22Rv1 (cell line): ENCODE data around the gene P4HA2.

Source experiments
- CTCF ChIP-seq: fragments of 450-650 bp; IDR thresholded peaks from 2 replicates; pipeline ENCODE4 v1.5.1; 2017; ENCODE audit warnings: mild to moderate bottlenecking
- ZFX ChIP-seq: fragments of 450-650 bp; IDR thresholded peaks from 2 replicates; pipeline ENCODE4 v1.6.1; 2017; ENCODE audit warnings: antibody characterized with exemption, borderline replicate concordance

DNA sequence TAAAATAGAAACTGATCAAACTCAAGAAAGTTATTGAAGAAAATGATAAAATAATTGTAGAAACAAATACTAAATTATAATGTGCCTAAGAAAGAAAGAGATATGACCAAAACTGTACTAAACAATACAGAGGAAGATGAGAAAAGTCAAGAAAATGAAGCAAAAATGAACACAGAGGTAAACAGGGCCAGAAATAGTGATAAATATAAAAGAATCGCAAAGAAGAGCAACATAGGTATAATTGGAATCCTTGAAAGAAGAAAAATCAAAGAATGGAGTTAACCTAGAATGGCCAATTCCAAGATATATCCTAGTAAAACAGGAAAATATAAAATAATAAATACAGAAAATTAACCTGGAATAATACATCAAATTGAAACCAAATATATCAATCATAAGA, 84.5 kb downstream of the P4HA2 start:
- TF ChIP-seq CTCF (no peak), ZFX (no peak)
